Measurements from ENCODE around the gene PCDH9.
A peak's percentile ranks its signal among the peaks of the same experiment; 100 is the strongest.
"Not testable (repeated sequence)": the region's sequence is repeated elsewhere in the genome, so short reads cannot be mapped to it uniquely, and the experiment has no call there.

PCDH9 gene

DNA sequence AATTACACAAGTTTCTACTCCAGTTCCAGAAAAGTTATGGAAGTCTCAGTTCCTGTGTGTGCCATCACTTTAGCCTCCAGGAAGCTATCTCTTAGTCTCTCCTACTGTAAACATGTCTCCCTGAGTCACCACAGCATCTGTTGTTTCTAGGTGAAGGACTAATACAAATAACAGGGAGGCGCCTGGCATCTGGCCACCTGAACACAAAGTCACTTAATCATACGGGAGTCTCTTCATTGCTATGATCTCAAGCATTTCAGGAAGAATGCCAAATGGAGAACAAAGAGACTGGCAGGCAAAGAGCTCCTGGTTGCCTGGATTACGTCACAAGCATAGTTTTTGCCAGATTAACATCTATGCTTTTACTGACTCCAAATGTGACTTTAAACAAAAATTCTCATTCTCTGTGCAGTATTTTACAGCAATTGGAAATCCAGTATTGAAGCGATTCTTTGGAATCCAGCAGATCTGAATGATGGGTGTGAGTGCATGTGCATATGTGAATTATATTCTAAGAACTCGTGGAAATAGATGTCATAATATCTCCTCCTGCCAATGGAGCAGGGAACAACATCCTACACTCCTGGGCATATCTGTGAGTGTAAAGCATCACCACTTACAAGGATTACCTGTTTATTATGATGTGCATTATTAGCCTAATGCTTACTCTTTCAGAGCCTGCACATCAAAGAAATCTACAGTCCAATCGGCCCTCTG lies 572.8 kb downstream of the PCDH9 start:
- in situ Hi-C loops (cut with HindIII; ENCODE audit: low pct_unique_long_range_greater_than_20kb, low sequenced_read_pairs): no loop called here

DNA sequence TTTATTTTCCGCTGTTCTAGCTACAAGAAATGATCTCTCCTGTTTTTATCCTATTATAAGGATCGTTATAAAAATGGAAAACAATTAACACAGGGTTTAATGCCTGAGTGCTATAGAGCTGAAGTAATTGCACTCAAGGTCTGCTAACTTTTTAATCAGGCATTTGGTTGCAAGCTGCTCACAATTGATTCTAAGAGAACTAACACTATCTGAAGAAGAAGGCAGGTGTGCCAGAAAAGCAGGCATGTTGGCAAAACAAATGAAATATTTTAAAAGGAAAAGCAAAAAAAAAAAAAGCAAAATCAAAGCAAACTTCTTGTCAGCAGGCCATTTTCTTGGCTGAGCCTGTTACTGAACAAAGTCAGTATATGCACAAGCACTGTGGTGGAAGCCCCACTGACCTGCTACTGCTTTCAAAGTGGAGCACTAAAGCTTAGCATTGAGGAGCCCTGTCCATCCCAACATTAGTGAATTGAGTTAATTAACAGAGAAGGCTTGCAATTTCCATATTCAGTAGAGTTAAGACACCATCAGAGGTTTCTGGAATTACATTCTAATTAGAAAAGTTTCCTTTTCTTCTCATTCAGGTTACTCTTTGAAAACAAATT lies 574.2 kb downstream of the PCDH9 start:
- in situ Hi-C loops (cut with HindIII; ENCODE audit: low pct_unique_long_range_greater_than_20kb, low sequenced_read_pairs): no loop called here
- TF ChIP-seq JUND (IDR thresholded peaks at IDR 0.05; ENCODE audit: low read depth): no peak
- DNase-seq (ENCODE audit: low read depth in 1 of 2, low spot score in 1 of 2): no peak

More for the DNA sequence above, 572.8 kb downstream of the PCDH9 start:
- peak in 1 of 2 experiments; percentile 37 for DNase-seq (ENCODE audit: low read depth in 1 of 2, low spot score in 1 of 2)
- no peak for TF ChIP-seq JUND (IDR thresholded peaks at IDR 0.05; ENCODE audit: low read depth)

DNA sequence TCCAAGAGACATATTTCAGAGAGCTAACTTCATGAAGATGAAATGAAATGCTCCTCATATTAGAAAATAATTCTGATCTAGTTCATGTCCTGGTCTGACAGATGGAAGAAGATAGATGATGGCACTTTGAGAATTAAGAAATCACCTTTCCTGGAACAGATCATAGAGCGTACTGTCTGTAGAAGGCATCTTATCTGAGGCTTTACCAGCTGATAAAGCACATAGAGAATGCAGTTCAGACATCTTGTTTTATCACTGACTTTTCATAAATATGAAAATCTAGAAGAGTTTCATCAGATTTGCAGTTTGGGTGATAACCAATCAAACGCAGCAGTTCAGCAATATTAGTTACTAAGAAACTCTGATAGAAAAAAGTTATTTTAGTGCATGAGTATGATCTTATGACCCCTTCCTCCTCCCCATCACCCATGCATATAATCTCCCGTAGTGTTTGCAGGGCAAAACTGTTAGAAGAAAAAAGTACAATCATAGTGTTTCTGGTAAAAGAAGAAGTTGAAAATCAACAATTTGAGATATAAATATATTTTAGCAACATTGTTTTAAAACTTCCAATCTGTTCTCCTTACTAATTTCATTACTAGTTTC lies 585.2 kb downstream of the PCDH9 start:
- in situ Hi-C loops (cut with HindIII; ENCODE audit: low pct_unique_long_range_greater_than_20kb, low sequenced_read_pairs): no loop called here
- no peak for DNase-seq (ENCODE audit: low read depth in 1 of 2, low spot score in 1 of 2)
- TF ChIP-seq JUND (IDR thresholded peaks at IDR 0.05; ENCODE audit: low read depth): no peak

DNA sequence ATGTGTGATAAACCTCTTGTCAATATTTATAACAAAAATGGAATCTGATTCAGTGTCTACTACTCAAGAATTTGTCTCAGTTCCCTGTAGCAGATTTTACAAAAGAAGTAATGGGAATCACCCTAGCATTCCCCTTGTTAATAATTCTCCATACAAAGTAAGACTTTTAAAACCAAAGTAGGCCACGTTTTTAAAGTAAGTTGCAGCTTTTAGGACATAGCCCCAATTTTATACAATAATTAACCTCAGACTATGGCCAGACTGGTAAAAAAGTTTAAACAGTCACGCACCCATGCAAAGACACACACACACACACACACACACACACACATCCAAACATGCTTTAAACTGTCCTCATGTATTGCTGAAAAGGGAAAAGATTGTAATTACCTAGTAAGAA lies 589.9 kb downstream of the PCDH9 start:
- no peak for DNase-seq (ENCODE audit: low read depth in 1 of 2, low spot score in 1 of 2)
- in situ Hi-C loops (cut with HindIII; ENCODE audit: low pct_unique_long_range_greater_than_20kb, low sequenced_read_pairs): no loop called here
- TF ChIP-seq JUND (IDR thresholded peaks at IDR 0.05; ENCODE audit: low read depth): no peak

DNA sequence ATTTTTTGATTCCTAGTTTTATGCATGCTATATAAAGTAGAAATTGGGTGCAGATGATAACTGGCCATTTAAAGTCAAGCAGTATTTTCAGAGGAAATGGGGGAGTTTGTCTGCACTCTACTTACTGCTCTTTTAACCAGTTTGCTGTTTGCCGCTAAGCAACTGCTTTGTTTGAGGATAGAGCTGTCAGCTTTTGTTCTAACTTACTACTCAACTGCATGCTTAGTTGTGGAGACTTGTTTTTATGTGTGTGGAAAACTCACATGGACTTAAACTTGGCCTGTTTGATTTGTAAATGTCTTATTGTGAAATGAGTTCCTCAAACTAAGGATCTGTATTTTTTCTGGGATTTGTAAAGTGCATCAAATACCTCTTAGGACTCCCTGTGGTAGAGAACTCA lies 591.1 kb downstream of the PCDH9 start:
- in situ Hi-C loops (cut with HindIII; ENCODE audit: low pct_unique_long_range_greater_than_20kb, low sequenced_read_pairs): no loop called here
- no peak for TF ChIP-seq JUND (IDR thresholded peaks at IDR 0.05; ENCODE audit: low read depth)
- DNase-seq (ENCODE audit: low read depth in 1 of 2, low spot score in 1 of 2): no peak

DNA sequence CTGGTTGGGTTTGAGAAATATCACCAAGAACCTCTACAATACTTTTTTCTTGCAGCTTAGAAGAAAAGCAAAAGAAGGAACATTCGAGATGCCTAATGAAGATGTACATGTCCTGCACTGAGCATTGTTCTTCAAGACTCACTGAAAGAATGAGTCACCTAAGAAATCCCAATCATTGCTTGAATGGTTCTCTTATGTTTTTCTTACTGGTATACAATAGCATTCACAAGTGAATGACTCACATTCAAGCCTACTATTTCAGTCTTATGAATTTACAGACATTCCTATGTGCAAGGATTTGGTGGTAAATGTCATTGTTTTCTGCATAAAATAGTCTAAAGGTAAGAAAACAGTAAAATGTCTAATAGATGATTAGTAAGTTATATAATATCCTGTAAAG lies 594.6 kb downstream of the PCDH9 start:
- no peak for TF ChIP-seq JUND (IDR thresholded peaks at IDR 0.05; ENCODE audit: low read depth)
- in situ Hi-C loops (cut with HindIII; ENCODE audit: low pct_unique_long_range_greater_than_20kb, low sequenced_read_pairs): no loop called here
- no peak for DNase-seq (ENCODE audit: low read depth in 1 of 2, low spot score in 1 of 2)

DNA sequence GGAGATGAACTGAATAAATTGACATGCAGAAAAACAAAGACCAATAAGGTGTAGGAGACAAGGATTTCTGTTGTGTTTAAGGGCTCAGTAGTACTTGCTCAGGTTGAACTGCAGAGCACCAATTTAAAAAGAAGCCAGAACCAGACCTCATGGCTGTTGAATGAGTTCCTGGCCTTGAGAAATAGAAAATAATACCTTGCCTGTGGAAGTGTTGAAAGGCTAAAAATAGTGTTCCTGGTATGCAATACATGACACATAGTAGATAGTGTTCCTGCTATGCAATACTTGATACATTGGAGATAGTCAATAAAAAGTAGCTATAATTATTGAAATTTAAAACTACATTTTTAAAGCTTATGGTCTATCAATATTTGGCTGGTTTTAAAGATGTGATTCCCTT lies 595.8 kb downstream of the PCDH9 start:
- TF ChIP-seq JUND (IDR thresholded peaks at IDR 0.05; ENCODE audit: low read depth): no peak
- no peak for DNase-seq (ENCODE audit: low read depth in 1 of 2, low spot score in 1 of 2)
- in situ Hi-C loops (cut with HindIII; ENCODE audit: low pct_unique_long_range_greater_than_20kb, low sequenced_read_pairs): no loop called here

DNA sequence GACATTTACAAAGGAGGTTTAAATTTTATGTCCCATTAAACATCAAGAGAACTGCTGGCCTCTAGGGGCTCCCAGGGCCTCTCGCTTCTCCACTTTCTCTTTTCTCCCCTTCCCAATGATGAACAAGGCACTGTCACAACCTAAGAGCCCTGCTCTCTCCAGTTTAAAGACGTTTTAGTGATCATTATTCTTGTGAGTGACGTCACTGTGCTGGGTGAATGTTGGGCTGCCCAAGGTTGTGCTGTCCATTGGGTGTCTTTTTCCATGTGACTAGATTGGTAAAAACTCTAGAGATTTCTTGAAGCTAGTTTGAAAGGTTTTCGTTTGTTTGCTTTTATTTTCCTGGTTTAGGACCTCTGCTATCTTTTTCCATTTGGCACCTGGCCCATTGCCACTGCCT lies 602.6 kb downstream of the PCDH9 start:
- TF ChIP-seq JUND (IDR thresholded peaks at IDR 0.05; ENCODE audit: low read depth): no peak
- in situ Hi-C loops (cut with HindIII; ENCODE audit: low pct_unique_long_range_greater_than_20kb, low sequenced_read_pairs): no loop called here
- no peak for DNase-seq (ENCODE audit: low read depth in 1 of 2, low spot score in 1 of 2)

DNA sequence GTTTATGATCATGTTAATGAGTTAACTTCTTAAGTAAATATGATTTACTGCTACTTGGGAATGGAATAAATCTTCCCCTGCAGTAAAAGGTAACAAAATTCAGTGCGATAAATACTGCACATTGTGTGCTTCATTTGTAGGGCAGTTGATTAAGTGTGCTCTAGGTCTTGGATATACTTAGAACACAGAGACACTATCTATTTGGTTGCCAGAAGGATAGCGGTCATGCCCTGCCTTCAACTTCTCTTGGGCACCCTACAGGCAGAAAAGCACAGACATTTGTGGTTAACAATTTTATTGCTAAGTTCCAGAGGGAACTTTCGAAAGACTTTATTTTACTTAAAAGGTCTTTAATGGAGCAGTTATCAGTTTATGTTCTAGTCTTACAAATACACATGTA lies 605.8 kb downstream of the PCDH9 start:
- in situ Hi-C loops (cut with HindIII; ENCODE audit: low pct_unique_long_range_greater_than_20kb, low sequenced_read_pairs): no loop called here
- no peak for DNase-seq (ENCODE audit: low read depth in 1 of 2, low spot score in 1 of 2)

DNA sequence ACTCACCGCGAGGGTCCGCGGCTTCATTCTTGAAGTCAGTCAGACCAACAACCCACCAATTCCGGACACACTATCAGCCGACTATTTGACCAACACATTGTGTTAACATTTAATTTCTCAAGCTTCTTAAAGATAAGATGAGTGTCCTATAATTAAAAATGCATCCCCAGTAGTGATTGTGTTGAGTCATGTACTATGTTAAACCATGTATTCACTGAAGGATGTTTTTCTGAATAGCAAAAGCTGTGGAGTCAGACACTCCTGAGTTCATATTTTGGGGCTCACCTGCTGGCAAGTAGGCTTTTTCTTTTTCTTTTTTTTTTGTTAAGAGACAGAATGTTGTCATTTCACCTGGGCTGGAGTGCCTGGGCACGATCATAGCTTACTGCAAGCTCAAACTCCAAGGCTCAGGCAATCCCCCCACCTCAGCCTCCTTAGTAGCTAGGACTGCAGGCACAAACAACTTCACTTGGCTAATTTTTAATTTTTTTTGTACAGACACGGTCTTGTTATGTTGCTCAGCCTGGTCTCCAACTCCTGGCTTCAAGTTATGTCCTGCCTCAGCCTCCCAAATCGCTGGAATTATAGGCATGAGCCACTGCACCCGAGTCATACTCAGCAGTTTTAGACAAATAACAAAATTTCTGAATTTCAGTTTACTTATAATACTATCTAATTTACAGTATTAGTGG lies 606.9 kb downstream of the PCDH9 start:
- TF ChIP-seq JUND (IDR thresholded peaks at IDR 0.05; ENCODE audit: low read depth): no peak
- no peak for DNase-seq (ENCODE audit: low read depth in 1 of 2, low spot score in 1 of 2)
- in situ Hi-C loops (cut with HindIII; ENCODE audit: low pct_unique_long_range_greater_than_20kb, low sequenced_read_pairs): no loop called here

More for the DNA sequence above, 605.8 kb downstream of the PCDH9 start:
- TF ChIP-seq JUND (IDR thresholded peaks at IDR 0.05; ENCODE audit: low read depth): no peak

DNA sequence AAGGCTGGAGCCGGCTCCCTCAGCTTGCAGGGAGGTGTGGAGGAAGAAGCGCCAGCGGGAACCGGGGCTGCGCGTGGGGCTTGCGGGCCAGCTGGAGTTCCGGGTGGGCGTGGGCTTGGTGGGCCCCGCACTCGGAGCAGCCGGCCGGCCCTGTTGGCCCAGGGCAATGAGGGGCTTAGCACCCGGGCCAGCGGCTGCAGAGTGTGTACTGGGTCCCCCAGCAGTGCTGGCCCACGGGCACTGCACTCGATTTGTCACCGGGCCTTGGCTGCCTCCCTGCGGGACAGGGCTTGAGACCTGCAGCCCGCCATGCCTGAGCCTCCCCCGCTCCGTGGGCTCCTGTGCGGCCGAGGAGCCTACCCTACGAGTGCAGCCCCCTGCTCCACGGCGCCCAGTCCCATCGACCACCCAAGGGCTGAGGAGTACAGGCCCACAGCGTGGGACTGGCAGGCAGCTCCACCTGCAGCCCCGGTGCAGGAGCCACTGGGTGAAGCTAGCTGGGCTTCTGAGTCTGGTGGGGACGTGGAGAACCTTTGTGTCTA lies 608.2 kb downstream of the PCDH9 start:
- DNase-seq (ENCODE audit: low read depth in 1 of 2, low spot score in 1 of 2); in situ Hi-C loops (cut with HindIII; ENCODE audit: low pct_unique_long_range_greater_than_20kb, low sequenced_read_pairs): not testable (repeated sequence)

DNA sequence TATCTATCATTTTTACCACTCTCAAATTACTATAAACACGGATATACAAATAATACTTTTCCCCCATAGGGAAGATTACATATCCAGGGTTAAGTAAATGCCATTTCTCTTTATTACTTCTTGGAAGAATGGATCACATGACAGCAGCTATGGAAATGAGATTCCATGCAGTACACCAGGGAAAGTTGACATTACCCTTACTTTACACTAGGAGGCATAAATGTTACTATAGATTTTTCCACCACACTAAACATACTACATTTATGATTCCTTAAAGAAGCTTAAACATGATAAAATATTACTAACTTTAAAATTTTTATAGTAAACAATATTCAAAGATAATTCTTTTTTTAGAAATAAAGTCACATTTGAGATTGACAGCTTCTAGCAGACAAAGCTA lies 611.4 kb downstream of the PCDH9 start:
- in situ Hi-C loops (cut with HindIII; ENCODE audit: low pct_unique_long_range_greater_than_20kb, low sequenced_read_pairs): no loop called here
- peak; percentile 7 to 35 for DNase-seq (ENCODE audit: low read depth in 1 of 2, low spot score in 1 of 2)

DNA sequence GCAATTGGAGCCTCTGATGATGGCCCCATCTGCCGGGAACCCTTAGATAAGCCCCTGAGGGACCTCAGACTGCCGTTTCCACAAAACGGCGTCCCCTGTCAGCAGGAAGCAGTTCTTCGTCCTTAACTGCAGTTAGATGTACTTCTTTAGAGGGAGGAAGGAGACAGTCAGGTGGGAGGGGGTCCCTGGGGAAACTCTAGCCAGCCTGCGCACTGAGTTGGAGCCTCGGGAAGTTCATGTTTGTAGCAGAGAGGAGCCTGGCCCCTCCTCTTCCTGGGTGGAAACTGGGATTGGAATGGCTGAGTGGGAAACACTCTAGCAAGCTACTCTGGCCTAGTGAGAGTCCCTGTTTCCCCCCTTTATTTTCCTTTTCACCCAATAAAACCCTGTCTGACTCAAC lies 612.4 kb downstream of the PCDH9 start:
- TF ChIP-seq JUND (IDR thresholded peaks at IDR 0.05; ENCODE audit: low read depth): no peak
- in situ Hi-C loops (cut with HindIII; ENCODE audit: low pct_unique_long_range_greater_than_20kb, low sequenced_read_pairs): no loop called here
- no peak for DNase-seq (ENCODE audit: low read depth in 1 of 2, low spot score in 1 of 2)

More for the DNA sequence above, 611.4 kb downstream of the PCDH9 start:
- no peak for TF ChIP-seq JUND (IDR thresholded peaks at IDR 0.05; ENCODE audit: low read depth)
